T47D (cell line): Measurements from ENCODE around the gene NGB.

Source experiments
- DNase-seq, 2 experiments: peaks; one replicate each; pipeline versions ENCODE4 v3.0.0 to v3.0.0-alpha.2; 2011 to 2012; ENCODE audit warnings: low read depth in 1 of 2, low spot score in 1 of 2
- JUND ChIP-seq: IDR thresholded peaks from 2 replicates; pipeline ENCODE4 v1.6.1; 2012; ENCODE audit warnings: low read depth
- in situ Hi-C: cut with HindIII; loops from 2 replicates; pipeline ENCODE4 v1.10.0; 2016; ENCODE audit warnings: low sequenced_read_pairs, low pct_unique_long_range_greater_than_20kb

The NGB gene

GRCh38 chr14:77253333-77254190 is 17.4 kb downstream of the NGB start:
- in situ Hi-C loops: no loop called here
- no peak for TF ChIP-seq JUND
- DNase-seq: no peak

- TF ChIP-seq JUND: no peak
- DNase-seq: no peak
- in situ Hi-C loops: no loop called here
Observed at GRCh38 chr14:77251870-77252269, 19.1 kb downstream of the NGB start.

GRCh38 chr14:77250927-77251326 is 20.1 kb downstream of the NGB start:
- TF ChIP-seq JUND: no peak
- in situ Hi-C loops: no loop called here
- DNase-seq: no peak

GRCh38 chr14:77249286-77249685 is 21.7 kb downstream of the NGB start:
- no peak for DNase-seq

GRCh38 chr14:77248666-77249065 is 22.3 kb downstream of the NGB start:
- in situ Hi-C loops: no loop called here
- no peak for TF ChIP-seq JUND
- no peak for DNase-seq

More at GRCh38 chr14:77249286-77249685, 21.7 kb downstream of the NGB start:
- TF ChIP-seq JUND: no peak
- in situ Hi-C loops: no loop called here

GRCh38 chr14:77246784-77247183 is 24.2 kb downstream of the NGB start:
- no peak for DNase-seq
- TF ChIP-seq JUND: no peak
- in situ Hi-C loops: no loop called here

GRCh38 chr14:77245820-77246219 is 25.2 kb downstream of the NGB start:
- no peak for TF ChIP-seq JUND
- in situ Hi-C loops: no loop called here
- DNase-seq: peak in 1 of 2 experiments; percentile 12

GRCh38 chr14:77243853-77244252 is 27.2 kb downstream of the NGB start:
- no peak for TF ChIP-seq JUND
- in situ Hi-C loops: no loop called here
- DNase-seq: no peak

GRCh38 chr14:77242752-77243151 is 28.3 kb downstream of the NGB start:
- TF ChIP-seq JUND: no peak
- DNase-seq: no peak
- in situ Hi-C loops: no loop called here

GRCh38 chr14:77241955-77242354 is 29.1 kb downstream of the NGB start:
- TF ChIP-seq JUND: no peak
- in situ Hi-C loops: no loop called here
- DNase-seq: peak; percentile 32 to 39

- in situ Hi-C loops: no loop called here
- TF ChIP-seq JUND: no peak
- no peak for DNase-seq
Observed at GRCh38 chr14:77240336-77240915, 30.6 kb downstream of the NGB start.

GRCh38 chr14:77239412-77239811 is 31.6 kb downstream of the NGB start:
- in situ Hi-C loops: no loop called here
- no peak for DNase-seq
- TF ChIP-seq JUND: no peak

GRCh38 chr14:77238996-77239395 is 32.0 kb downstream of the NGB start:
- in situ Hi-C loops: no loop called here
- DNase-seq: no peak
- no peak for TF ChIP-seq JUND

GRCh38 chr14:77238356-77238755 is 32.6 kb downstream of the NGB start:
- in situ Hi-C loops: no loop called here
- TF ChIP-seq JUND: no peak
- no peak for DNase-seq
